Ishikawa (cell line): Measurements from ENCODE around the gene ANXA8.

Experiments used
- EGR1 ChIP-seq: IDR thresholded peaks from 2 replicates; pipeline ENCODE4 v1.6.1; 2012
- TEAD4 ChIP-seq: IDR thresholded peaks from 2 replicates; pipeline ENCODE4 v1.6.1; 2012
- YY1 ChIP-seq: IDR thresholded peaks from 2 replicates; pipeline ENCODE4 v1.6.1; 2012; ENCODE audit warnings: low read depth

DNA sequence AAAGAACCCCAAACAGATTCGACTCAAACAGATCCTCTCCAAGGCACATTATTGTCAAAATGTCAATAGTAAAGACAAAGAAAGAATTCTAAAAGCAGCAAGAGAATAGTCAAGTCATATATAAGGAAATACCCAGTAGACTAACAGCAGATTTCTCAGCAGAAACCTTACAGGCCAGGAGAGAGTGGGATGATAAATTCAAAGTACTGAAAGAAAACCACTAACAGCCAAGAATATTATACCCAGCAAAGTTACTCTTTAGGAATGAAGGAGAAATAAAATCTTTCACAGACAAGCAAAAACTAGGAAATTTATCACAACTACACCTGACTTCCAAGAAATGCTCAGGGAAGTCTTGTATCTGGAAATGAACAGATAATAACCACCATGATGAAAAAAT is 38.2 kb downstream of the ANXA8 start:
- TF ChIP-seq EGR1, result no peak
- no peak for TF ChIP-seq TEAD4
- no peak for TF ChIP-seq YY1
